Astrocyte (in vitro differentiated cells and primary cell): Measurements from ENCODE around the gene SMARCA2.

ENCODE experiments used
- CTCF ChIP-seq: IDR thresholded peaks from 2 replicates; pipeline ENCODE4 v1.5.1; 2011; ENCODE audit warnings: low read depth, mild to moderate bottlenecking, inconsistent platforms, low read length, moderate library complexity; ENCODE audit not compliant: insufficient read depth
- EZH2 ChIP-seq: IDR thresholded peaks from 2 replicates; pipeline ENCODE4 v1.6.1; 2012; ENCODE audit warnings: mild to moderate bottlenecking, low read length, inconsistent platforms; ENCODE audit not compliant: insufficient read depth

GRCh38 chr9:2083479-2083878 lies 68.3 kb downstream of the SMARCA2 start:
- TF ChIP-seq CTCF = no peak
- TF ChIP-seq EZH2 = no peak
